PC-3 (cell line): ENCODE measurements around the gene LRRC28. TPM values are rescaled to one million over a fixed set of nuclear protein-coding genes. Genes with fewer than 3 reads are reported as not detected.

ENCODE experiments used
- ATAC-seq: fragments of 200-7000 bp; cut with Tn5 transposase; 2 replicates; pipeline ENCODE4 v1.9.1; 2020; ENCODE audit warnings: mild to moderate bottlenecking, moderate library complexity
- BruUV-seq: library from RNA; stranded (reverse); fragments of 400-500 nt; replicated peaks from 2 replicates; lab custom pipeline; 2021; lab: Mats Ljungman, UMichigan
- CTCF ChIA-PET: fragments of 300-600 bp; sonication (Branson Sonifier 250); formaldehyde crosslinking; loops from one replicate; lab custom pipeline; 2022; ENCODE audit warnings: antibody characterized with exemption; lab: Charles Lee
- POLR2A ChIA-PET: fragments of 300-600 bp; sonication (Branson Sonifier 250); formaldehyde crosslinking; loops from one replicate; lab custom pipeline; 2022; ENCODE audit warnings: antibody characterized with exemption; ENCODE audit not compliant: unreplicated experiment; lab: Charles Lee
- DNase-seq: peaks from one replicate; pipeline ENCODE4 v3.0.0-alpha.2; 2015
- H2AFZ ChIP-seq: fragments of 300-600 bp; sonication (generic); 2 replicates; pipeline ENCODE4 v1.6.0; 2016; ENCODE audit warnings: antibody characterized with exemption, low read length
- H3F3A ChIP-seq: fragments of 300-600 bp; sonication (generic); one replicate; pipeline ENCODE4 v1.6.0; 2017; ENCODE audit warnings: antibody characterized with exemption, low read length, control low read depth, mild to moderate bottlenecking; ENCODE audit not compliant: unreplicated experiment
- H3K27ac ChIP-seq: fragments of 300-600 bp; sonication (generic); 2 replicates; pipeline ENCODE4 v1.5.1; 2016; ENCODE audit warnings: mild to moderate bottlenecking, low read length
- H3K27me3 ChIP-seq: fragments of 300-600 bp; sonication (generic); 2 replicates; pipeline ENCODE4 v1.6.1; 2016; ENCODE audit warnings: low read length, mixed read lengths
- H3K36me3 ChIP-seq: fragments of 300-600 bp; sonication (generic); 2 replicates; pipeline ENCODE4 v1.6.1; 2016; ENCODE audit warnings: low read depth, mixed run types, low read length, mixed read lengths
- H3K4me1 ChIP-seq: fragments of 300-600 bp; sonication (generic); 2 replicates; pipeline ENCODE4 v1.5.1; 2016; ENCODE audit warnings: low read length; ENCODE audit not compliant: insufficient read depth
- H3K4me2 ChIP-seq: fragments of 300-600 bp; sonication (generic); 2 replicates; pipeline ENCODE4 v1.6.0; 2016; ENCODE audit warnings: low read length
- H3K4me3 ChIP-seq: fragments of 300-600 bp; sonication (generic); 2 replicates; pipeline ENCODE4 v1.5.1; 2016; ENCODE audit warnings: mild to moderate bottlenecking, low read length, mixed read lengths
- H3K79me2 ChIP-seq: fragments of 300-600 bp; sonication (generic); 2 replicates; pipeline ENCODE4 v1.6.1; 2017; ENCODE audit warnings: low read length, mixed read lengths
- H3K9ac ChIP-seq: fragments of 300-600 bp; sonication (generic); 2 replicates; pipeline ENCODE4 v1.6.0; 2016; ENCODE audit warnings: mild to moderate bottlenecking, low read length
- H3K9me2 ChIP-seq: fragments of 300-600 bp; sonication (generic); replicated peaks from 2 replicates; pipeline ENCODE4 v1.6.1; 2016; ENCODE audit warnings: mixed run types, low read length, mixed read lengths
- H3K9me3 ChIP-seq: fragments of 300-600 bp; sonication (generic); 2 replicates; pipeline ENCODE4 v1.6.1; 2016; ENCODE audit warnings: low read length, mixed read lengths
- H4K20me1 ChIP-seq: fragments of 300-600 bp; sonication (generic); 2 replicates; pipeline ENCODE4 v1.6.1; 2016; ENCODE audit warnings: low read length, mixed read lengths
- EZH2 ChIP-seq: fragments of 300-600 bp; sonication (generic); IDR thresholded peaks from one replicate; pipeline ENCODE4 v1.6.1; 2017; ENCODE audit warnings: antibody characterized with exemption, mild to moderate bottlenecking, low read length; ENCODE audit not compliant: unreplicated experiment
- EZH2phosphoT487 ChIP-seq: fragments of 300-600 bp; sonication (generic); IDR thresholded peaks from 2 replicates; pipeline ENCODE4 v1.6.1; 2018; ENCODE audit warnings: mild to moderate bottlenecking, antibody characterized with exemption, low read length, borderline replicate concordance
- intact Hi-C: fragments of 100-400 bp; cut with micrococcal nuclease; formaldehyde crosslinking; loops from 2 replicates; pipeline ENCODE4 v1.9.0; 2023
- total RNA-seq: library from RNA; depleted of rRNA; stranded (reverse); fragments of >200 nt; gene quantifications from 2 replicates; pipeline ENCODE4 v1.2.3, GENCODE V29; 2014
- TF ChIP-seq, protein P1 (sequence below): fragments of 300-600 bp; sonication (generic); conservative IDR thresholded peaks from 2 replicates; pipeline ENCODE4 v1.5.1; 2017; ENCODE audit warnings: antibody characterized with exemption, low read depth, mild to moderate bottlenecking, low read length

LRRC28 gene
- total RNA-seq, 1 experiment from 2014 or later: 10.6 TPM

GRCh38 chr15:99283717-99284116 is 32.4 kb downstream of the LRRC28 start:
- Histone ChIP-seq H4K20me1 (no peaks in the 10 kb centered on the region), H3F3A (no peaks in the 10 kb centered on the region), H3K27ac (no peak overlapping the region), H3K36me3 (no peaks in the 10 kb centered on the region), H3K4me1 (no peaks in the 10 kb centered on the region), H3K9ac (no peak overlapping the region), H2AFZ (no peak overlapping the region), H3K9me3 (no peaks in the 10 kb centered on the region), H3K9me2 (no peaks in the 10 kb centered on the region), H3K4me2 (no peak overlapping the region), H3K79me2 (no peaks in the 10 kb centered on the region), H3K27me3 (no peaks in the 10 kb centered on the region), H3K4me3 (no peak overlapping the region)
- TF ChIP-seq, protein P1, sequence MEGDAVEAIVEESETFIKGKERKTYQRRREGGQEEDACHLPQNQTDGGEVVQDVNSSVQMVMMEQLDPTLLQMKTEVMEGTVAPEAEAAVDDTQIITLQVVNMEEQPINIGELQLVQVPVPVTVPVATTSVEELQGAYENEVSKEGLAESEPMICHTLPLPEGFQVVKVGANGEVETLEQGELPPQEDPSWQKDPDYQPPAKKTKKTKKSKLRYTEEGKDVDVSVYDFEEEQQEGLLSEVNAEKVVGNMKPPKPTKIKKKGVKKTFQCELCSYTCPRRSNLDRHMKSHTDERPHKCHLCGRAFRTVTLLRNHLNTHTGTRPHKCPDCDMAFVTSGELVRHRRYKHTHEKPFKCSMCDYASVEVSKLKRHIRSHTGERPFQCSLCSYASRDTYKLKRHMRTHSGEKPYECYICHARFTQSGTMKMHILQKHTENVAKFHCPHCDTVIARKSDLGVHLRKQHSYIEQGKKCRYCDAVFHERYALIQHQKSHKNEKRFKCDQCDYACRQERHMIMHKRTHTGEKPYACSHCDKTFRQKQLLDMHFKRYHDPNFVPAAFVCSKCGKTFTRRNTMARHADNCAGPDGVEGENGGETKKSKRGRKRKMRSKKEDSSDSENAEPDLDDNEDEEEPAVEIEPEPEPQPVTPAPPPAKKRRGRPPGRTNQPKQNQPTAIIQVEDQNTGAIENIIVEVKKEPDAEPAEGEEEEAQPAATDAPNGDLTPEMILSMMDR: no peak
- TF ChIP-seq EZH2phosphoT487: no peak
- TF ChIP-seq EZH2: no peak
- no TSS peak for BruUV-seq
- DNase-seq: no peak
- ChIA-PET POLR2A (no interaction called here), CTCF (no interaction called here)
- intact Hi-C loops: no loop called here
- ATAC-seq: no peak

DNA sequence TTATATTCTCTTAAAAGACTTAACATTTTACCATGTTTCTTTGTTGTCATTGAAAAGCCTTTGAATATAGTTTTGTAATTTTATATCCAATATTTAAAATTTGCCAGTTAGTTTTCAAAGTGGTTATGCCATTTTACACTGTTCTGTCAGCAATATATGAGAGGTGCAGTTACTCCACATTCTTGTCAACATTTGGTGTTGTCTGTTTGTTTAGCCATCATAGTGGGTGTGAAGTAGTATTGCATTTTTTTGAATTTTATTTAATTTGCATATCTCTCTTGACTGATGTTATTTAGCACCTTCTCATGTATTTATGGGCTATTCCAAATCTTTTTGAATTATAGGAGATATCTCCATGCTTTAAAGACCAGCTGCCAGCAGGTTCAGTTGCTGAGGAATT is 40.4 kb downstream of the LRRC28 start:
- no peak for TF ChIP-seq EZH2phosphoT487
- TF ChIP-seq, protein P1: no peak
- Histone ChIP-seq H3K9me2 (no peaks in the 10 kb centered on the region), H3F3A (no peaks in the 10 kb centered on the region), H3K79me2 (no peaks in the 10 kb centered on the region), H3K9me3 (no peaks in the 10 kb centered on the region), H3K27me3 (no peaks in the 10 kb centered on the region), H4K20me1 (no peaks in the 10 kb centered on the region), H3K27ac (no peak overlapping the region), H3K9ac (no peak overlapping the region), H3K4me2 (no peak overlapping the region), H2AFZ (no peak overlapping the region), H3K4me1 (no peaks in the 10 kb centered on the region), H3K36me3 (peaks cover 3% of the 10 kb centered on the region; the same call in 1 of the 2 replicates), H3K4me3 (no peak overlapping the region)
- no peak for DNase-seq
- ChIA-PET POLR2A (no interaction called here), CTCF (no interaction called here)
- ATAC-seq: no peak
- no TSS peak for BruUV-seq
- intact Hi-C loops: no loop called here

- no peak overlapping the region for H3K9ac ChIP-seq
- no peaks in the 10 kb centered on the region for H3F3A ChIP-seq
- ChIA-PET POLR2A (no interaction called here), CTCF (no interaction called here)
- TF ChIP-seq EZH2phosphoT487: no peak
- no peaks in the 10 kb centered on the region for H3K27me3 ChIP-seq
- intact Hi-C loops: no loop called here
- no peaks in the 10 kb centered on the region for H3K9me2 ChIP-seq
- no peak overlapping the region for H2AFZ ChIP-seq
- ATAC-seq: no peak
- no peak overlapping the region for H3K27ac ChIP-seq
- no peak for DNase-seq
- no peak overlapping the region for H3K4me3 ChIP-seq
- H3K79me2 ChIP-seq: no peaks in the 10 kb centered on the region
- H3K4me2 ChIP-seq: no peak overlapping the region
- no peaks in the 10 kb centered on the region for H4K20me1 ChIP-seq
- no peaks in the 10 kb centered on the region for H3K4me1 ChIP-seq
- H3K36me3 ChIP-seq: peaks cover 3% of the 10 kb centered on the region; the same call in 1 of the 2 replicates
- BruUV-seq: no TSS peak
- no peaks in the 10 kb centered on the region for H3K9me3 ChIP-seq
Observed at GRCh38 chr15:99295840-99296239, 44.6 kb downstream of the LRRC28 start.
